GM18873 (cell line): Measurements from ENCODE around the gene OR10G3.

Source experiments
- ATAC-seq: cut with Tn5 transposase; IDR thresholded peaks from one replicate; pipeline ENCODE4 v1.9.1; 2021; ENCODE audit warnings: mild to moderate bottlenecking, moderate library complexity, moderate number of reproducible peaks; ENCODE audit not compliant: unreplicated experiment, low FRiP score

OR10G3 gene

DNA sequence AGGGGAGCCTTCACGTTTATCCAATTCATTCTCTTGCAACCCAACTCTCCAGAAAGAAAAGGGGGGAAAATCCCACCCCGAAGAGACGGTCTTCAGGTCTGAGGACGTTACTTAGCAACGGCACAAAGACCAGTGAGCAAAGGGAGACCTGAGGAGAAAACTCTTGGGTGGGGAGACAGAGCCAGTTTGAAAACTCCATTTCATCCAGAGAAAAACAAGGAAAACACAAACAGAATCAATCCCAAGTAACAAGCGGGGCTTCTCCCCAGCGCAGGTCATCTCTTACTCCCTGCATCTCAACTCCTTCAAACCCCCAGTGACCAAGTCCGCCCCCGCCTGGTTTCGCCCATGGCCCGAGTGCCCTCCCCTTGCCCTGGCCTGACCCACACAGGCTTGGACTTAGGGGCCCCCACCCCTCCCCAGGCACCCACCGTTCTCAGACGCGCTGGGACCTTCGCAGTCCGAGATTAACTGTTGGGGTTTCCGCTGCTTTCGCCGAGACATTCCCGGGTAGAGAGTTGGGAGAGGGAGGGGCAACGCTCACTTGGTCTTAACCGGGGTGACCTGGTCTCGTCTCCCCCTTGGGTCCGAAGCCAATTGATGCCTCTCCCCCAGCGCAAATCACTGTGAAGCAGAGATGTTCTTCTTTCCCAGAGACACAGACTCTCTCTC, 43.3 kb downstream of the OR10G3 start:
- no peak for ATAC-seq

DNA sequence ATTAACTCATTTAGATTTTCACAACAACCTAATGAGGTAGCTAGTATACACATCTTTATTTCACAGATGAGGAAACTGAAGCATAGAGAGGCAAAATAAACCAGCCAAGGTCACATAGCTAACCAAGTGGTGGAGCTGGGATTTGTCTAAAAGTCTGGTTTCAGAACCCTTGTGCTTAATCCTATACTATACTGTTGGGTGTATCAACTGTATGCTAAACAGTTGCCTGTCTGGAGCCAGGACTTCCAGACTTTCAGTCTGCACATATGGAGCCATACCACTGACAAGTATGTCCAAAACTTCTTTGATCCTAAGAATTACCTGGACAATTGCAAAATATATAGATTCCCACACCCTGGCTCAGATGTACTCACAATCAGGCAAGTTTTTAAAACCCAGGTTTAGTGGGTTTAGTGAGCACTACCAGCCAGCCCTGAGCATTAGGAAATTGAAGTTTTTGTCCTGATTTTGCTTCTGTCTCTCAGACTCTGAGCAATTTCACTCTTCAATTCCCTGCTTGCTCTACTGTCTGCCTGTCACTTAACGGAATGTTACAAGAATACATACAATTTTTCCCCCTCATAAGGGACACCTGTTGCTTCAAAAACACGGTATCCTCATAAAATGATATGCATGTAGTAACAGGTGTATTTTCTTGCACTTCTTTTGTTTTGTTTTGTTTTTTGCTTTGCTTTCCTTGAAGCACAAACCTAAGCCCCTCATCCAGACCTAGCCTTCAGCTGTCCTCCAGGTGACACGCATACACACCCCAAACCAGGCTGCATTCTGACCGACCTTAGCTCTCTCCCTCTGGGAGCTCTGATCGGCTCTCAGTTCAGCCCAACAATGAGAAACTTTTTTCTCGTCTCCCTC, 44.1 kb downstream of the OR10G3 start:
- no peak for ATAC-seq

DNA sequence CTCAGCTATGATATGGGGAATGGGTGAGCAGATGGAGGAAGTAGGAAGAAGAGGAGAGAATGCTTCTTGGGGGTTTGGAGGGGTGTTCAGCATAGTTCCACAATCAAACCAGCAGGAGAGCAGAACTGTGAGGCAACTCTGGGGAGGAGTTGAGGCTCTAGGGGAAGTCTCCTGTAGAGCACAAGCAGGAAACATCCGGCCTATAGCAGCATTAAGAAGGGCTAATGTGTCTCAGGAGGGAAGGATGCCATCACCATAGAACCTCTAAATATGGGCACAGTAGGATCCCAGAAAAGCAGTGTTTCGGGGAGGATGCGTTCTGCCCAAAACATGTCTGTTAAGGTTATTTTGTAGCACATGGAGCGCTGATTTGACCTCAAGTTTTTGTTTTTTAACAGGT, 45.3 kb downstream of the OR10G3 start:
- no peak for ATAC-seq

DNA sequence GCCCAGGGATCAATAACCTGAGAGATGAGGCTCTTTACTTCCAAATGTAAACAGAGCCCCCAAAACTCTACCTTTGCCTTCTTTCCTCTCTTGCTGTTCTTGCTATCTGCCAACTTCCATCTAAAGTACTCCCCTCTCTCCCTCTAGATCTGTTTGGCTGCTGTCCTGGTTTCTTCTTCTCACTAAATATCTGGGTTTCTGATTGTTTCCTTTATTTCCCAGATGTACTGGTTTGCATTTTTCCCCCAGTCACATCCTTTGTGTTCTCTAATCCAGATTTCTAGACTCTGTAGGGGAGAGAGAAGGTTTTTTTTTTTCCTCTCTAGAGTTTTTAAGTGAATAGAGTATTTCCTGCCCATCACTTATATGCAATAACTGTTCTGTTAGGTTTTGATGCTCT, 46.6 kb downstream of the OR10G3 start:
- ATAC-seq, result no peak

DNA sequence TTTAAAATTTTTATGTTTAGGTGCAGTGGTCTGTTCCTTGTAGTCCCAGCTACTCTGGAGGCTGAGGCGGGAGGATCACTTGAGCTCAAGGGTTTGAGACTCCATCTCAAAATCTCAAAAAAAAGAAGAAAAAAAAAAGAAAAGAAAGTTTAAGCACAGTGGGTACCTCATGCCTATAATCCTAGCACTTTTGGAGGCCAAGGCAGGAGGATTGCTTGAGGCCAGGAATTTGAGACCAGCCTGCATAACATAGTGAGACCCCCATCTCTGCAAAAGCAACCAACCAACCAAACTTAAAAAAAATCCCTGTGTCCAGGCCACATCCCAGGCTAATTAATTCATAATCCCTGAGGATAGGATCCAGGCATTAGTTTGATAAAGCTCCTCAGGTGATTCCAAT, 50.4 kb downstream of the OR10G3 start:
- ATAC-seq, result no peak

DNA sequence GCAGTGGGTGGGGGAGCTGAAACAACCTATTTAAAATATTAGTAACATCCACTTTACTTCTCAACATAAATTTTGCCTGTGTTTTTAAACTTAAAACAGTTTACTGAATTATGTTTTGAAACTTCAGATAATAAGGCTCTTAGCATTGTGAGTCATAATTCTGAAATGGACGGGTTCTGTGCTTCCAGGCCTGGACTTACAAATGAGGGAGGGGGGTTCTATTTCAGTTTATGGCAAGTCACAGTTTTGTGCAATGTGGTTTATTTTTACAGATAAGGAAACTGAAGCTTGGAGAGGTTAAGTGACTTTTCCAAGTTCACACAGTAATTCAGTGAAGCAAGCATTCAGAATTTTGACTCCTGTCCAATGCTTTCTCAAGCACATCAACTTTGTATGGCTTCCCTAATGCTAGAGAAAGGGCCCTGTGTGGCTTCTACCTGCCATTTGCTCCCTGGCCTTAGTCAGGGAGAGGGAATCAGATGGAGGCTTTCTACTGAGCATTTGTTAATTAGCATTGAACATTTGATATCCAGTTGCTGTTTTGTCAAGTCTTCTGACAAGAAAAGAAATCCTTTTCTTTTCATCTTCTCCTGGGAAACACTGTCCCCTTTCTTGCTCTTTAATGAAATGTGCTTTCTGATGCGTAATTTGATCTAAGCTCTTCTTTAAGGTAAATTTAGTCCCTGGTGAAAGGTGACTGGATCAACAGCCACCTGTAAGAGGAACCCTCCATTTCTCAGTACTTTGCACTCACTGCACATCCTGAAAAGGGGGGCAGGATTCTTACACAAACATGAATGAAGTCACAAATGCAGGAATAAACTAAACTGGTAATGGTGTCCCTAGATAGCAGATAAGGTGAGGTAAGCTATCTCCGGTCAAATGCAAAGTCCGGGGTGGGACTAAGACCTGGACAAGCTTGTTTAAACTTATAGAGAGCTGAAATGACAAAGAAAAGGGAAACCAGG, 51.2 kb downstream of the OR10G3 start:
- ATAC-seq, result no peak

DNA sequence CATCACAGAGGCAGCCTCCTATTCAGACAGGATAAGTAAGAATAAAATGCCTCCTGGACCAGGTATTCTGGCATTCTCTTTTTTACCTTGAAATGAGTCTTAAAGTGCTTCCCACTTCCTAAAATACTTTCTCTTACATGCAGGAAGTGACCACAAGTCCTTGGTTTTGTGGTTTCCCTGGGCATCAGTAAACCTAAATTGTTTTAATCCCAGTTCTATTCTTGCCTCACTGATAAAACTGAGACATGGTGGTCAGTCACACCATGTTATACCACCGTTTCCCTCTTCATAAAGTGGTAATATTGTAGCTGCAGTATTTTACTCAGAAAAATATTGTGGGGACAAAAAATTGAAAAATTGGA, 52.6 kb downstream of the OR10G3 start:
- ATAC-seq, result no peak

DNA sequence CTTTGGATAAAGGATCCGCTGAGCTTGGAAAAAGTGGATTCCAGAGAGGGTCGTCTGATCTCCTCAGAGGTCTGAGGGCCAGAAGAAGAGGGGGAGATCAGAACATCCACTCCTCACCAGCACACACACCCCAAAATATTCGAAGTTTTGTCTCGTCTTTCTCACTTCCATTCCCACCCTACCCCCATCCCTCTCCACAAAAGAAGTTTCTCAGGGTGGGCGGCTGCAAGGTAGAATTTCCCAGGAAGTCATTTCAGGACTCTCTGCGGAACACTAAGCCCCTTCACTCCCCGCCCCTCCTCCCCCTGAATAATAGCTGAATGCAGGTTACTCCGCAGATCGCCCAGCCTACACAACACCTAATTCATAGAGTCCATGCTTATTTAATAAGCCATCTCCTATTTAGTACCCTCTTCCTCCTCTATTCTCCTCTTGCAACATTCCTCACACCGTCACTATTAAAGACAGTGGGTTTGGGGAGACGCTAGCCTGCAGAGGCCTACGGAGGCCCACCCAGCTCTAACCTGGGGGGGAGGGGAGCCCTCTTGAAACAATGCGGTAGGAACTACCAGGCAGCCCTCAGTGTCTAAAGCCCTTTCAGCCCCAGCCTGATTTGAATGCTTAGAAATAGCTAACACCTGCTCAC, 53.1 kb downstream of the OR10G3 start:
- ATAC-seq, result no peak

DNA sequence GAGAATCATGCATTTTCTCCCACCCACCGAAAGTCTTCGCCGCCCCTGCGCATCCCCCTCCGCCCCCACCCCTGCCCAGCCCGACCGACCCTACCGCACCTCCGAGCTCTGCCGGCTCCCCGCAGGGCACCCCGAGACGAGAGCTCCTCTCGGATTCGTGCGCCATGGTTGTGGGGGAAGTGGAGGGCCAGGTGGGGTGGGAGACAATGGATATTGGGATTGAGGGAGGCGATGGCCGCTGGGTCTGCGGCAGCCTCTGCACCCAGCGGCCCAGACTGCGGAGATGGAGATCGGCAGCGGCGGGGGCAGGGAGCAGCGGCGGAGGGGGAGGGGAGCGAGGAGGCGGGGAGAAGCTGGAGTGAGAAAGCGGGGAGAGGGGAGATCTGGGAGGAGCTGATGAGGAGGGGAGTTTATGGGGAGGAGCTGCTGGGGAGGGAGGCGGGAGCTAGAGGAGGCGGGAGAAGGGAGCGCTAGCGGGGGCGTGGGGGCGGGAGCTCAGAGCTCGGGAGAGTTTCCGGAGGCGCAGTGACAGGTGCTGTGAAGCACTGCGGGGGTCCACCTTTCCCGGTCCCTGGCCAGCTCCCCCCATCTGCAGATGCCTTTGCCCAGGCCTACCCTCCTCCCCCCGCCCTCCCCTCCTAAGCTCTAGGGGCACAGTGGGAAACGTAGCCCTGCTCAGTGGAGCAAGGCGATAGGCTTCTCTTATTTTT, 53.8 kb downstream of the OR10G3 start, which contains the start of gene SALL2:
Gene SALL2, minus strand, starts transcription at position 385 of the 710 bp plus-strand sequence. Its CDS starts 219 bp downstream, at position 166.
- no peak for ATAC-seq

DNA sequence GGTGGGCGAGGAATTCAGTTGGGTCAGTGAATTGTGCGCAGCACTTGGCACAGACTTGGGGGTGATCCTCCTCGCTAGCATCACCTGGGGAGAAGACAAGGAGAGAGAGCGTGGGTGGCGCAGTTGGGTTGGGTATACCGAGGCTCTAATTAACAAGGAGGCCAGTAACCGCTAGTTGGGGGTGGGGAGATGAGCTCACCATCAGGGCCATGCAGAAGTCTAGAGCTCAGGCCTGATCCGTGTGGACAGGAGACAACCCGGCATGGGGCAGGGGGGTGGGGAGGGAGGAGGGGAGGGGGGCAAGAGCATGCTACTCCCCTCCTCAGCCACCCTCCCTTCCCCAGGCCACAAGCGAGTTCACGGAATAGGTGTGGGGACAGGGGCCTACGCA, 54.3 kb downstream of the OR10G3 start:
- ATAC-seq, result no peak

DNA sequence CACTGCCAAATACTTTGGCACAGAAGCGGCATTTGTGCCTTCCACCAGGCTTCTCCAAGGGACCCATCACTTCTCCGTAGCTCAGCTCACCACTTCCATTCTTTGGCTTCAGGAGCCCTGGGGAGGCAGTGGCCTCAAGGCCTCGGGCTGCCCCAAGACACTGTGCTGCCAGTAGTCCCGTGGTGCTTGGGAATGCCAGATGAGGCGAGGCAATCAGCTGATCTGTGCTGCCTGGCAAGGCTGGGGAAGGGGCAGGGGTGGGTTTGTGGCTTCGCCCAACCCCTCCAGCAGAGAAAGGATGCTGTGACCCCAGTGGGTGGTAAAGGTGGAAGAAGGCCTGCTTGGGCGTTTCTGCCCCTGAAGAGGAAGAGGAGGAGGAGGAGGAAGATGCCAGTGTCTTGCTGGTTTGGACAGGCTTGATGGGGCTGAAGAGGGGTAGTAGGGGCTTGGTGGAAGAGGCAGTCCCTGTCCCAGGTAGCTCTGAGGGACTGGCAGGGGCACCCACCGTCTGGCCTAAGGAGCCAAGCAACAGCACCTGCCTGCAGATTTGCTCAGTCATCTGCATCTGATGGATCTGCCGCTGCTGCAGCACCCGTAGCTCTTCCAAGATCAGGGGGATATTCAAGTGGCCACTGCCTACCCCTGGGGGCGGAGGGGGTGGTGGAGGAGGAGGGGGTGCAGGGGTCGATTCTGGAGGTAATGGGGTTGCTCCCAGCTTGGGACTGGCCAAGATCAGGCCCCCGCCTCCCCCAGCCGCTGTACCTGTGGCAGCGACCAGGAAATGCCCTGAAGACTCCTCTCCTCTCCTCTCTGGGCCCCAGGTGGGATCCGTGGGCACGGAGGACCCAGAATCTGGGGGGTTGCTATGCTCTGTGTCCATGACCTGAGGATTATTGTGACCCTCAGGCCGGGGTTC, 55.0 kb downstream of the OR10G3 start:
- no peak for ATAC-seq

DNA sequence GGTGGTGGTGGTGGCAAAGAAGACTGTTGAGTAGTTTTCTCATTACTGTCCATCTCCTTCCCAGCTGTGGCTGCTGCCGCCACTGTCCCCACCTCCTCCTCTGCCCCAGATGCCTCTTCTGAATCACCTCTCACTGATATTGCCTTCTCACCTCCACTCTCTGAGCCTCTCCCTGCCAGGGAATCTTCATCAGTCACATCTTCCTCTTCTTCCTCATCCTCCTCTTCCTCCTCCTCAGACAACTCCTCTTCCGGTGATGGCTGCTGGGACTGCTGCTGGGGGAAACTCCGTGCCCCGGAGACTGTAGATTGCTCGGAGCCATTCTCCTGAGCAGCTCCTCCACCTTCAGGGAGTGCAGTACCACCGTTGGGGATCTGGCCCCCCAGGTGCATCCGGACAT, 56.7 kb downstream of the OR10G3 start:
- no peak for ATAC-seq

DNA sequence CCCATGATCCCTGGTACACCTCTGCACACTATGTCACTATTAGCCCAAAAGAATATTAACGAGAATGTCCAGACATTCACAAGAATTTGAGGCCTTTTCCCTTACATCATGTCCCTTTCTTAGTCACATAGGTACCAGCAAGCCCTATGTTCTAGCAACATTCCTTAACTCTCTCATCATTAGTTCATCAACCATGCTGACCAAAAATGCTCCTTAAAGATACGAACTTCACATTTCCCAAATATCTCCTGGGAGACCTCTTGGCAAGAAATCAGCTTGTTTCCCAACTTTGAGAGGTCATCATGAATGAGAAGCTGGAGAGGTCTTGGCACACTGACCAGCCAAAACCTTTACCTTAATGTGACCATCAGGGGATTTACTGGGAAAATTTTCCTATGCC, 58.4 kb downstream of the OR10G3 start:
- no peak for ATAC-seq

DNA sequence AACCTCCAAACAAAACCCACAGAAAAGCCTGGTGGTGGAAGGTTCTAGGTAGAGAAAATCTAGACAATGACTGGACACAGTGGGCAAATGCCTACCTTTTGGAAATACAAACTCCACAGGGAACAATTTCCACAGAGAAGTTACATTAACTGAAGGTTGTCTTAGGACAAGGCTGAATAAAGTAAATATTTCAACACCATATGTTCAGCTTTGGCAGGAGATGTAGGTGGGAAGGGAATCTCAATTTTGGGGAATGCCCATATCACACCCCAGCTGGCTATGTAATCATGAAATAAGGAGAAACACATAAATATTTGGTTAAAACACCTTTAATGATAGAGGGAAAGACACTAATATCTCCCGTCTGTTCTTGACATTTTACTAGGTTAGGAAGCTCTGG, 59.1 kb downstream of the OR10G3 start:
- ATAC-seq, result no peak

DNA sequence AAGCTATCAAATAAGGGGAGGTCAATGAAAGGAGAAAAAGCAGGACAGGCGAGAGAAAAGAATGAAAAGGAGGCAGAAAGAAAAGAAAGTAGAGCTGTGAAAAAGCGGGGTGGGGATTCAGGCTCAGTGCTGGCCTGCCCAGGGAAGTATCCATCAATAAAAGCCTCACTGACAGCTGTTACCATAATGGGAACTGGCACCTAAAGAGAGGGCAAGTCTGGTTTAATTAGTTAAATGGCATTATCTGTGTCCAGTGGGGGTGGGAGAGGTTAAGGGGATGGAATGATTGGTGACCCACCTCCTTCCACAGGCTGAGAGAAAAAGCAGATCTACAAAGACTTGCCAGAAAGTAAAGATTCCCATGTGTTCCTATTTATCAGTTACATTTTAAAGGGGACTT, 61.2 kb downstream of the OR10G3 start:
- no peak for ATAC-seq
